ENCODE measurements around the gene DAAM1. TPM values are rescaled to one million over a fixed set of nuclear protein-coding genes. Genes with fewer than 3 reads are reported as not detected.

Gene DAAM1
- total RNA-seq, 1 donor from 2014 or later = 40.7 TPM

DNA sequence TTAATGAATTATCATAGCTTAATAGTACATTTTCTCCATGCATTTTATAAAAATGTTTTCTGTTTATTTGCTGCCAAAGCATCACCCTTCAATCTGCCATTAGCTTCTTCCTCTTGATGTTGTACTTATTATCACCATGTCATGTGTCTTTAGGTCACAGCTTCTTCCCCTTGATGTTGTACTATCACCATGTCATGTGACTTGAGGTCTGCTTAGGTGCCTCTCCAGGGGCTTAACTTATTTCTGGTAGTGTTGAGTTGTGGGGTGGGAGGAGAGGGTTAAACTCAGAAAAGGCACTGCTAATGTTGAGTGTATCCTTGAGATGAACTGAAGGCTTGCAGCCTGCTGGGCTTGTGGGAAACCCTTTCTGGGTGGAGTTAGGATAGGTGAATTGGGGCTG is 87.8 kb downstream of the DAAM1 start:
- Mint-ChIP-seq H3K27me3 (ENCODE audit: low read depth) (no peaks in the 10 kb centered on the region), H3K27ac (ENCODE audit: unreplicated experiment) (peak overlapping the region; percentile 86), H3K4me3 (ENCODE audit: unreplicated experiment) (no peak overlapping the region), H3K9me3 (ENCODE audit: low read depth) (no peaks in the 10 kb centered on the region), H3K36me3 (ENCODE audit: low read depth) (no peaks in the 10 kb centered on the region), H3K4me1 (ENCODE audit: low read depth) (peaks cover 69% of the 10 kb centered on the region)
- TF ChIP-seq, protein P1, sequence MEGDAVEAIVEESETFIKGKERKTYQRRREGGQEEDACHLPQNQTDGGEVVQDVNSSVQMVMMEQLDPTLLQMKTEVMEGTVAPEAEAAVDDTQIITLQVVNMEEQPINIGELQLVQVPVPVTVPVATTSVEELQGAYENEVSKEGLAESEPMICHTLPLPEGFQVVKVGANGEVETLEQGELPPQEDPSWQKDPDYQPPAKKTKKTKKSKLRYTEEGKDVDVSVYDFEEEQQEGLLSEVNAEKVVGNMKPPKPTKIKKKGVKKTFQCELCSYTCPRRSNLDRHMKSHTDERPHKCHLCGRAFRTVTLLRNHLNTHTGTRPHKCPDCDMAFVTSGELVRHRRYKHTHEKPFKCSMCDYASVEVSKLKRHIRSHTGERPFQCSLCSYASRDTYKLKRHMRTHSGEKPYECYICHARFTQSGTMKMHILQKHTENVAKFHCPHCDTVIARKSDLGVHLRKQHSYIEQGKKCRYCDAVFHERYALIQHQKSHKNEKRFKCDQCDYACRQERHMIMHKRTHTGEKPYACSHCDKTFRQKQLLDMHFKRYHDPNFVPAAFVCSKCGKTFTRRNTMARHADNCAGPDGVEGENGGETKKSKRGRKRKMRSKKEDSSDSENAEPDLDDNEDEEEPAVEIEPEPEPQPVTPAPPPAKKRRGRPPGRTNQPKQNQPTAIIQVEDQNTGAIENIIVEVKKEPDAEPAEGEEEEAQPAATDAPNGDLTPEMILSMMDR (IDR thresholded peaks at IDR 0.05) = no peak
- DNase-seq (ENCODE audit: low spot score) = no peak

DNA sequence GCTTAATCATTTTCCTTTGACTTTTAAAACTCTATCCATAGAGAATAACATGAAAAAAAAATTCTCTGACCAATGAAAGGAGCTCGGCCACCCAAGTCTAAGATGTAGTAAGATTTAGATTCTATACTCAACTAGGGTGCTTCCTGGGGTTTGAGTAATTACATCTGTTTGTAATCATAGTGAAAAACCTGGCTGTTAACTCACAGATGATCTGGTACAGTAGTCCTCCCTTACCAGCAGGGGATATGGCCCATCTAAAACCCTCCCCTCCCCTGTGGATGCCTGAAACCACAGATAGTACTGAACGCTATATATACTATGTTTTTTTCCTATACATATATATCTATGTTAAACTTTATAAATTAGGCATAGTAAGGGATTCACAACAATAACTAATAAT is 89.2 kb downstream of the DAAM1 start:
- DNase-seq (ENCODE audit: low spot score) = no peak
- TF ChIP-seq, protein P1 (IDR thresholded peaks at IDR 0.05) = no peak
- no peak overlapping the region for H3K27ac Mint-ChIP-seq (ENCODE audit: unreplicated experiment)
- no peaks in the 10 kb centered on the region for H3K27me3 Mint-ChIP-seq (ENCODE audit: low read depth)
- peaks cover 58% of the 10 kb centered on the region for H3K4me1 Mint-ChIP-seq (ENCODE audit: low read depth)
- H3K36me3 Mint-ChIP-seq (ENCODE audit: low read depth) = no peaks in the 10 kb centered on the region
- no peak overlapping the region for H3K4me3 Mint-ChIP-seq (ENCODE audit: unreplicated experiment)
- H3K9me3 Mint-ChIP-seq (ENCODE audit: low read depth) = no peaks in the 10 kb centered on the region

DNA sequence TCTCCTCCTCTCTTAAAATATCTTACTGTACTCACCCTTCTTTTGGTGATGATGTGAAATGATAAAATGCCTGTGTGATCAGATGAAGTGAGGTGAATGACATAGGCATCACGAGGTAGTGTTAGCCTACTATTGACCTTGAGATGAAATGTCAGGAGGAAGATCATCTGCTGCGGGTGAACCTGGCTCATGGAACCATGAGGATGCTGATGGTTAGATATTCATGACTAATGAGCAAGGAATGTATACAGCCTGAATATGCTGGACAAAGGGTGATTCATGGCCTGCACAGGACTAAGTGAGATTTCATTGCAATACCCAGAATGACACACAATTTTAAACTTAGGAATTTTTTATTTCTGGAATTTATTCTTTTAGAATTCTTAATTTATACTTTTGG is 89.6 kb downstream of the DAAM1 start:
- no peak for DNase-seq (ENCODE audit: low spot score)
- Mint-ChIP-seq H3K4me3 (ENCODE audit: unreplicated experiment) (no peak overlapping the region), H3K4me1 (ENCODE audit: low read depth) (peaks cover 54% of the 10 kb centered on the region), H3K9me3 (ENCODE audit: low read depth) (no peaks in the 10 kb centered on the region), H3K27ac (ENCODE audit: unreplicated experiment) (peak overlapping the region; percentile 87), H3K36me3 (ENCODE audit: low read depth) (no peaks in the 10 kb centered on the region), H3K27me3 (ENCODE audit: low read depth) (no peaks in the 10 kb centered on the region)
- TF ChIP-seq, protein P1 (IDR thresholded peaks at IDR 0.05) = no peak

DNA sequence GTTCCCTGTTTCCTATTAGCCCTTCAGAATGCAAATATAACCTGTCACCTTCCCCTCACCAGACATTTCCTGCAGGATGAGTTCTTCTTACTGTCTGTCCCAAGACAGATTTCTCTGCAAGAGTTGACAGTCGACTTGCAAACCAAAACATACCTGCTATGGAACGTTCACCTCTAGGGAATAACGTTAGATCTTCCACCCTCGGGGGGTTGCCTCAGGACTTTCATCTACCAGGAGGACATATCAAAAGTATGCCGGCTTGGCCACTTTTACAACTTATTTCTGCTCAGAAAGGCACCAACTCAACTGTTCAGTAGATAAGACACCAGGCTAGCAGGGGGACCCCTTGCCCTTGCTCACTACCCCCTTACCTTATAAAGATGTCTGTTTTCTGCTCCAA is 92.5 kb downstream of the DAAM1 start:
- H3K27ac Mint-ChIP-seq (ENCODE audit: unreplicated experiment) = no peak overlapping the region
- H3K9me3 Mint-ChIP-seq (ENCODE audit: low read depth) = peaks cover 15% of the 10 kb centered on the region
- peaks cover 37% of the 10 kb centered on the region for H3K4me1 Mint-ChIP-seq (ENCODE audit: low read depth)
- no peak for DNase-seq (ENCODE audit: low spot score)
- H3K4me3 Mint-ChIP-seq (ENCODE audit: unreplicated experiment) = no peak overlapping the region
- H3K36me3 Mint-ChIP-seq (ENCODE audit: low read depth) = peaks cover 5% of the 10 kb centered on the region
- H3K27me3 Mint-ChIP-seq (ENCODE audit: low read depth) = no peaks in the 10 kb centered on the region
- TF ChIP-seq, protein P1 (IDR thresholded peaks at IDR 0.05) = no peak

DNA sequence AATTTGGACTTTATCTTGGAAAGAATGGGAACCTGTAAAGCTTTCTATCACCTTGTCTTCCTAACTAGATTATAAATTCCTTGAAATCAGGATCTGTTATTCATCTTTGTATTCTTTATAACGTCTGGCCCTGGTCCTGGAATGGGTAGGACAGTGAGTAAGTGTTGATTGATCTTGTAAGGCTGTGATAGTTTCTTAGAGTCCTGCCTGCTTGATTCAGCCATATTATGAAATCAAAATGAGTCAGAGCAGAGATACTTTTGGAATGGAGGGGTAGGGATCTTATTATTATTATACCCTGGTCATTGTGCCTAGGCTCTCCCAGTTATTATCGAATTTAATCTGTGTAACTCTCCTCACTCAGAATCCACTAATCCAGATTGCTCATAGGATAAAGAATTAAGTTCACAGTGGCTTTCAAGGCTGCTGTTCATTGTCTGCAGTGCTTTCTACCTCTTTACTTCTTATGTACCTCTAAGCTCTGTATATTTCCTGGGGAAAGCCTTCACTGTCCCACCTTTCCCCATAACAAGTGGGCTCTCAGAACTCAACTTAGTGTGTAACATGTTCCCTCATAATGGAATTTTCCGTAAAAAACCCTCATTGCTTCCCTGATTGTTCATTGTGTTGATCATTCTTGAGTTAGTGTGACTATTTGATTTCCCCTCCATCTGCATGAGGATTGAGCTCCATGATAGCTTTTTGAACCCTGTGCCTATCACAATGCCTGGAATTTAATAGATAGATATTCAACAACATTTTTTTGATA is 93.3 kb downstream of the DAAM1 start:
- H3K4me1 Mint-ChIP-seq (ENCODE audit: low read depth) = peaks cover 30% of the 10 kb centered on the region
- H3K27ac Mint-ChIP-seq (ENCODE audit: unreplicated experiment) = no peak overlapping the region
- no peak overlapping the region for H3K4me3 Mint-ChIP-seq (ENCODE audit: unreplicated experiment)

More for the DNA sequence above, 93.3 kb downstream of the DAAM1 start:
- H3K36me3 Mint-ChIP-seq (ENCODE audit: low read depth) = peaks cover 5% of the 10 kb centered on the region
- peaks cover 15% of the 10 kb centered on the region for H3K9me3 Mint-ChIP-seq (ENCODE audit: low read depth)
- no peak for DNase-seq (ENCODE audit: low spot score)
- TF ChIP-seq, protein P1 (IDR thresholded peaks at IDR 0.05) = no peak
- no peaks in the 10 kb centered on the region for H3K27me3 Mint-ChIP-seq (ENCODE audit: low read depth)
